Heart right ventricle (tissue), 16 donors: ENCODE measurements around the gene CCDC28A. TPM values are rescaled to one million over a fixed set of nuclear protein-coding genes. Genes with fewer than 3 reads are reported as not detected.

ENCODE experiments used
- ATAC-seq, 8 donors: fragments of 200-7000 bp; cut with Tn5 transposase; one replicate each; pipeline ENCODE4 v1.9.1; 2020; ENCODE audit warnings: mild to moderate bottlenecking in 8 of 8, moderate library complexity in 8 of 8, moderate number of reproducible peaks in 1 of 8
- DNase-seq, 2 donors: peaks; one replicate each; pipeline ENCODE4 v3.0.0-alpha.2; 2020
- H3K27ac ChIP-seq, 10 donors: fragments of 200-600 bp; sonication (generic) in 2 of 10; one replicate each; pipeline versions ENCODE4 v1.5.0 to v1.8.0; 2020 to 2022; ENCODE audit warnings: mild to moderate bottlenecking in 3 of 10
- H3K27me3 ChIP-seq, 7 donors: fragments of 200-600 bp; one replicate each; pipeline ENCODE4 v1.8.0; 2021 to 2022; ENCODE audit warnings: mild to moderate bottlenecking in 2 of 7
- H3K36me3 ChIP-seq, 9 donors: fragments of 200-600 bp; sonication (generic) in 1 of 9; one replicate each; pipeline versions ENCODE4 v1.5.0 to v1.8.0; 2020 to 2022; ENCODE audit warnings: mild to moderate bottlenecking in 2 of 9
- H3K4me1 ChIP-seq, 9 donors: fragments of 200-600 bp; sonication (generic) in 1 of 9; one replicate each; pipeline versions ENCODE4 v1.5.0 to v1.8.0; 2020 to 2022; ENCODE audit warnings: mild to moderate bottlenecking in 4 of 9
- H3K4me3 ChIP-seq, 10 donors: fragments of 200-600 bp; sonication (generic) in 2 of 10; one replicate each; pipeline versions ENCODE4 v1.5.0 to v1.8.0; 2020 to 2022; ENCODE audit warnings: mild to moderate bottlenecking in 7 of 10, moderate library complexity in 2 of 10
- H3K9me3 ChIP-seq, 11 donors: fragments of 200-600 bp in 10 of 11; sonication (generic) in 2 of 11; one replicate each; pipeline versions ENCODE4 v1.5.0 to v1.8.0; 2013 to 2022; ENCODE audit warnings: mild to moderate bottlenecking in 2 of 11, control low read depth in 1 of 11, moderate library complexity in 1 of 11
- CTCF ChIP-seq, 9 donors: fragments of 200-600 bp; sonication (generic) in 2 of 9; IDR thresholded peaks; one replicate each; pipeline versions ENCODE4 v1.5.0 to v1.8.0; 2021 to 2022; ENCODE audit warnings: antibody characterized with exemption in 9 of 9, mild to moderate bottlenecking in 5 of 9, moderate library complexity in 1 of 9
- WGBS, 2 donors: extraction: QIAGEN DNeasy Blood & Tissue Kit; methylation state at CpG; one replicate each; pipeline ENCODE4 v1.1.7; 2013; ENCODE audit warnings: inconsistent platforms in 1 of 2; 5-methylcytosine and 5-hydroxymethylcytosine counted together
- intact Hi-C, 10 donors: fragments of 100-400 bp; cut with DNase I; formaldehyde crosslinking; loops; one replicate each; pipeline versions ENCODE4 v1.11.1 to v1.14.2; 2022
- polyA plus RNA-seq, 2 donors: library from polyadenylated mRNA; stranded (reverse); fragments of 200-250 nt; gene quantifications; one replicate each; pipeline ENCODE4 v1.2.3, GENCODE V29; 2013
- total RNA-seq, 10 donors: library from RNA; stranded (reverse); fragmentation: NEBNext Ultra II Directional in 3 of 10; extraction: Animal tissue kit (Norgen Biotek cat#: 25700) in 3 of 10; gene quantifications; one replicate each; pipeline versions ENCODE4 v1.2.1 to v1.2.4, GENCODE V29; 2021 to 2023
- donor health status: Arrhythmogenic right ventricular cardiomyopathy.
- donor health status: ischemic (EF 13 %, LVEDD 7.1; RV severe dilation, severe dysfunction).
- donor health status: healthy with polysubstance abuse.
- donor health status: DM: no; HTN: yes; CAD: no.
- donor health status: DM: no; HTN: no; CAD: no.
- donor health status: ischemic (EF 25% LVEDD 6.9; RV normal size, moderate dysfunction).
- donor health status: ischemic (EF 25% LVEDD 5.7; RV mildly dilated, moderate dysfunction).
- donor health status: healthy.
- donor health status: DM: yes; HTN: yes; CAD: no.
- donor health status: Ischemic cardiomyopathy.
- donor health status: ischemic (EF 35%, LVEDD 5.7; RV mildly dilated, moderate dysfunction).
- donor health status: nonischemic (EF 11% LVEDD 7.7; RV severe dilation, severe dysfunction).
- donor health status: DM: yes; HTN: yes; CAD: no.
- donor health status: PGD.
- donor health status: ischemic (EF 29% LVEDD 5.4; RV normal size, mild dysfunction).
- donor health status: nonischemic (EF 23%, LVEDD 6.1; RV moderate dilation, normal function).

Gene CCDC28A
- total and polyA plus RNA-seq, 12 donors = 4.9 to 25.4 (median 9.5) TPM

- peaks cover 0 to 17% (median 0%) of the 10 kb centered on the region in 9 donors for H3K4me1 ChIP-seq
- H3K27me3 ChIP-seq = no peaks in the 10 kb centered on the region
- intact Hi-C loops = no loop called here
- no peaks in the 10 kb centered on the region for H3K36me3 ChIP-seq
- no peak overlapping the region for H3K4me3 ChIP-seq
- no peak for ATAC-seq
- H3K9me3 ChIP-seq = no peaks in the 10 kb centered on the region
- no peak for DNase-seq
- WGBS, 2 donors = 93 to 97% methylated on average over 4 of the region's 4 CpGs
- H3K27ac ChIP-seq = no peak overlapping the region
- TF ChIP-seq CTCF (IDR thresholded peaks at IDR 0.05) = no peak
These were observed 48.0 kb downstream of the CCDC28A start for GRCh38 chr6:138821519-138821918.

- no peaks in the 10 kb centered on the region for H3K4me1 ChIP-seq
- H3K36me3 ChIP-seq = no peaks in the 10 kb centered on the region
- no peak overlapping the region for H3K27ac ChIP-seq
- H3K27me3 ChIP-seq = no peaks in the 10 kb centered on the region
- WGBS, 2 donors = 58 to 69% methylated on average over 11 of the region's 11 CpGs
- intact Hi-C loops = no loop called here
- ATAC-seq (peak in 3 of 8 donors; percentile 37 to 60 (median 37)), DNase-seq (no peak)
- no peak for TF ChIP-seq CTCF (IDR thresholded peaks at IDR 0.05)
- H3K4me3 ChIP-seq = no peak overlapping the region
- H3K9me3 ChIP-seq = no peaks in the 10 kb centered on the region
These were observed 51.0 kb downstream of the CCDC28A start for GRCh38 chr6:138824482-138825144.

- H3K4me3 ChIP-seq = no peak overlapping the region
- H3K27me3 ChIP-seq = no peaks in the 10 kb centered on the region
- 82 to 91% methylated on average over 7 of the region's 7 CpGs for WGBS, 2 donors
- ATAC-seq = no peak
- H3K36me3 ChIP-seq = no peaks in the 10 kb centered on the region
- intact Hi-C loops = loop anchor here in 2 of 10 donors (5.0 kb wide), 2 partner anchors 37 to 42 kb away; no protein-coding TSS in a partner anchor
- DNase-seq = no peak
- peaks cover 0 to 18% (median 6%) of the 10 kb centered on the region in 9 donors for H3K4me1 ChIP-seq
- peaks cover 0 to 7% (median 0%) of the 10 kb centered on the region in 11 donors for H3K9me3 ChIP-seq
- TF ChIP-seq CTCF (IDR thresholded peaks at IDR 0.05) = no peak
- H3K27ac ChIP-seq = no peak overlapping the region
These were observed 56.7 kb downstream of the CCDC28A start for GRCh38 chr6:138830248-138830647.

GRCh38 chr6:138832182-138832581, 58.6 kb downstream of the CCDC28A start:
- H3K4me3 ChIP-seq = no peak overlapping the region
- H3K4me1 ChIP-seq = peaks cover 0 to 21% (median 6%) of the 10 kb centered on the region in 9 donors
- peak overlapping the region in 2 of 10 donors; percentile 6 to 15 for H3K27ac ChIP-seq
- no peak for TF ChIP-seq CTCF (IDR thresholded peaks at IDR 0.05)
- H3K9me3 ChIP-seq = peaks cover 0 to 7% (median 0%) of the 10 kb centered on the region in 11 donors
- H3K27me3 ChIP-seq = no peaks in the 10 kb centered on the region
- no peak for DNase-seq
- H3K36me3 ChIP-seq = no peaks in the 10 kb centered on the region
- no peak for ATAC-seq
- intact Hi-C loops = loop anchor here in 2 of 10 donors (5.0 kb wide), 2 partner anchors 35 to 40 kb away; no protein-coding TSS in a partner anchor
- WGBS, 2 donors = 94 to 98% methylated on average over 2 of the region's 2 CpGs
